Activated CD8-positive, alpha-beta T cell treated with anti-CD3 and anti-CD28 coated beads for 36 hours (primary cell): Measurements from ENCODE around the gene HPD. TPM values are rescaled to one million over a fixed set of nuclear protein-coding genes. Genes with fewer than 3 reads are reported as not detected.

Experiments used
- ATAC-seq: fragments of 200-7000 bp; cut with Tn5 transposase; one replicate; pipeline ENCODE4 v1.10.0; 2021; ENCODE audit warnings: mild to moderate bottlenecking, moderate library complexity
- CTCF ChIA-PET: fragments of 350-600 bp; sonication (Branson Sonifier 250); formaldehyde crosslinking; loops from one replicate; lab custom pipeline; 2021; ENCODE audit warnings: antibody characterized with exemption; lab: Charles Lee
- POLR2A ChIA-PET: fragments of 350-600 bp; sonication (Branson Sonifier 250); formaldehyde crosslinking; loops from one replicate; lab custom pipeline; 2021; ENCODE audit warnings: antibody characterized with exemption; lab: Charles Lee
- DNase-seq: peaks from one replicate; pipeline ENCODE4 v3.0.0-alpha.2; 2020
- H3K27ac Mint-ChIP-seq: one replicate; pipeline ENCODE4 v1.8.0; 2021; ENCODE audit warnings: mild to moderate bottlenecking, mixed read lengths
- H3K27me3 Mint-ChIP-seq: one replicate; pipeline ENCODE4 v1.8.0; 2021; ENCODE audit warnings: mixed read lengths
- H3K36me3 Mint-ChIP-seq: one replicate; pipeline ENCODE4 v1.8.0; 2021; ENCODE audit warnings: low read depth, mixed read lengths
- H3K4me1 Mint-ChIP-seq: one replicate; pipeline ENCODE4 v1.8.0; 2021; ENCODE audit warnings: low read depth, mixed read lengths
- H3K4me3 Mint-ChIP-seq: one replicate; pipeline ENCODE4 v1.8.0; 2021; ENCODE audit warnings: mild to moderate bottlenecking, moderate library complexity, mixed read lengths
- H3K9me3 Mint-ChIP-seq: one replicate; pipeline ENCODE4 v1.8.0; 2021; ENCODE audit warnings: mixed read lengths
- intact Hi-C: fragments of 100-400 bp; cut with micrococcal nuclease; formaldehyde crosslinking; loops from one replicate; pipeline ENCODE4 v1.10.0; 2022
- total RNA-seq, 2 experiments: library from RNA; stranded (reverse); gene quantifications; one replicate each; pipeline ENCODE4 v1.2.3, GENCODE V29; 2021
- TF ChIP-seq, protein P1 (sequence below): fragments of 200-600 bp; IDR thresholded peaks from one replicate; pipeline ENCODE4 v1.8.0; 2022; ENCODE audit warnings: antibody characterized with exemption, mild to moderate bottlenecking

Gene HPD
- total RNA-seq, 2 experiments from 2014 or later = not detected

DNA sequence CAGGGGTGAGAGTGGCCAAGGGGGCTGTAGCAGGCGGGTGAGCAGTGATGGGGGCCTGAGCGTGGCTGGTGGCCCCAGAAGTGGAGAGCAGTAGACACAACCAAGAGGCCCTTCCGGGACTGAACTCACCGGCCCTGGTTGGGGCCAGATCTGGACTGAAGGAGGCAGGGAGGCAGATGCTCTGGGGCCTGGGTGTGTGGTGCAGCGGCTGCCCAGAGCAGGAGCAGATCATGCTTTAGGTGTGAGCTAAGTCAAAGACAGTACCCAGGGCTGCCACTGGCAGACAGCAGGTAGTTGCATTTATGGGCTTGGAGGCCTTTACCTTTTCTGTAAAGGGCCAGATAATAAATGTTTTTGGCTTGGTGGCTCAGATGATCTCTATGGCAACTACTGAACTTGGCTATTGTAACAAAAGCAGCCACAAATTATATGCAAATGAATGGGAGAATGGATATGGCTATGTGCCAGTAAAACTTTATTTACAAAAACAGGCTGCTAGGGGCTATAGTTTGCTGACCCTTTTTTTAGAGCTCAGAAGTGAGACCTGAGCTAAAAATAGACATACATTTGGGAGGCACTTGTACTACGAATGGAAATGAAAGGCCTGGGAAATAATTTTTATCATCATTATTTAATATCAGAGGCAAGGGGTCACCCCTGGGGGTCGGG is 29.3 kb downstream of the HPD start:
- TF ChIP-seq, protein P1, sequence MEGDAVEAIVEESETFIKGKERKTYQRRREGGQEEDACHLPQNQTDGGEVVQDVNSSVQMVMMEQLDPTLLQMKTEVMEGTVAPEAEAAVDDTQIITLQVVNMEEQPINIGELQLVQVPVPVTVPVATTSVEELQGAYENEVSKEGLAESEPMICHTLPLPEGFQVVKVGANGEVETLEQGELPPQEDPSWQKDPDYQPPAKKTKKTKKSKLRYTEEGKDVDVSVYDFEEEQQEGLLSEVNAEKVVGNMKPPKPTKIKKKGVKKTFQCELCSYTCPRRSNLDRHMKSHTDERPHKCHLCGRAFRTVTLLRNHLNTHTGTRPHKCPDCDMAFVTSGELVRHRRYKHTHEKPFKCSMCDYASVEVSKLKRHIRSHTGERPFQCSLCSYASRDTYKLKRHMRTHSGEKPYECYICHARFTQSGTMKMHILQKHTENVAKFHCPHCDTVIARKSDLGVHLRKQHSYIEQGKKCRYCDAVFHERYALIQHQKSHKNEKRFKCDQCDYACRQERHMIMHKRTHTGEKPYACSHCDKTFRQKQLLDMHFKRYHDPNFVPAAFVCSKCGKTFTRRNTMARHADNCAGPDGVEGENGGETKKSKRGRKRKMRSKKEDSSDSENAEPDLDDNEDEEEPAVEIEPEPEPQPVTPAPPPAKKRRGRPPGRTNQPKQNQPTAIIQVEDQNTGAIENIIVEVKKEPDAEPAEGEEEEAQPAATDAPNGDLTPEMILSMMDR = no peak
- no peaks in the 10 kb centered on the region for H3K27me3 Mint-ChIP-seq
- H3K27ac Mint-ChIP-seq = peak overlapping the region; percentile 30
- intact Hi-C loops = no loop called here
- no peaks in the 10 kb centered on the region for H3K9me3 Mint-ChIP-seq
- H3K4me3 Mint-ChIP-seq = no peak overlapping the region
- CTCF ChIA-PET = interaction anchor here (0.8 to 1.4 kb wide), 2 partner anchors 14 to 17 kb away, joined by 3 to 4 read pairs; no protein-coding TSS in a partner anchor
- H3K36me3 Mint-ChIP-seq = peaks cover 36% of the 10 kb centered on the region
- DNase-seq (no peak), ATAC-seq (no peak)
- POLR2A ChIA-PET = interaction anchor here (0.6 kb wide), 1 partner anchor 30 kb away, joined by 4 read pairs; no protein-coding TSS in a partner anchor
- peaks cover 14% of the 10 kb centered on the region for H3K4me1 Mint-ChIP-seq

DNA sequence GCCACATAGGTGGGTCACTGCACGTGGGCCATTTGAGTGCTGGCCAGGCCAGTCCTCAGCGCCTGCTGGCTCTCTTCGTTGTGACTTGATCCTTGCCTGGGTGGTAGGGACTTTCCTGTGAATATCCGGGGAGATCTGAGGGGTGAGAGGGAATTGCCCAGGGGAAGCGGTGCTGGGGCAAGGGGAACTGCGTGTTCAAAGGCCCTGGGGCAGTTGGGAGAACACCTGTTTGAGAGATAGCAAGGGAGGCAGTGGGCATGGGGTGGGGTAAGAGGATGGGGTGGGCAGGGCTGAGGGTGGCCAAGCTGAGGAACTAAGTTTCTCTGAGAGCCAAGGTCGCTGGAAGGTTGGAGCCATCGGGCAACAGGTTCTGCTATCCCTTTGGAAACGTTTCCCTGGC is 29.8 kb downstream of the HPD start:
- TF ChIP-seq, protein P1 = no peak
- CTCF ChIA-PET = interaction anchor here (0.8 to 1.7 kb wide), 2 partner anchors 17 to 34 kb away, joined by 4 to 8 read pairs; partner anchors contain the start of gene RHOF
- H3K27me3 Mint-ChIP-seq = no peaks in the 10 kb centered on the region
- peaks cover 36% of the 10 kb centered on the region for H3K36me3 Mint-ChIP-seq
- H3K27ac Mint-ChIP-seq = peak overlapping the region; percentile 30
- H3K4me3 Mint-ChIP-seq = no peak overlapping the region
- no peaks in the 10 kb centered on the region for H3K9me3 Mint-ChIP-seq
- POLR2A ChIA-PET = no interaction called here
- DNase-seq = no peak
- intact Hi-C loops = no loop called here
- ATAC-seq = no peak
- H3K4me1 Mint-ChIP-seq = peaks cover 14% of the 10 kb centered on the region

DNA sequence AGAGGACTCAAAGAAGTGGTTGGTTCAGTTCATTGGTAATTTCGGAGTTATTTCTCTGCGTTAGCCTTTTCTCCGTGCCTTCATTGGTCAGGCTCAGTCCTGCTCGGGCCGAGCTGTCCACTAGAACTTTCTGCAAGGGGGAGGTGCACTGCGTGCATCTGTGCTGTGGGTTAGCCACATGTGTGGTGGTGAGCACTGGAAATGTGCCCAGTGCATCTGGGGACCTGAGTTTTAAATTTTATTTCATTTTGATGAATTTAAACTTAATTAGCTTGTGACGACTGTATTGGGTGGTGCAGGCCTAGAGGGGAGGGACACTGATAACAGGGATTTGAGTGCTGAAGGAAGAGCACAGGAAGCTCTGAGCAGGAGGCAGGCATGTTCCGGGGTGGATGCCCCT is 30.4 kb downstream of the HPD start:
- no peak for DNase-seq
- Mint-ChIP-seq H3K4me1 (peaks cover 12% of the 10 kb centered on the region), H3K36me3 (peaks cover 36% of the 10 kb centered on the region), H3K4me3 (no peak overlapping the region), H3K27ac (peak overlapping the region; percentile 30), H3K9me3 (no peaks in the 10 kb centered on the region), H3K27me3 (no peaks in the 10 kb centered on the region)
- ChIA-PET POLR2A (interaction anchor here (1.4 to 3.4 kb wide), 3 partner anchors 10 to 61 kb away, joined by 3 to 17 read pairs (median 5); no protein-coding TSS in a partner anchor), CTCF (interaction anchor here (0.8 to 1.7 kb wide), 5 partner anchors 9 to 56 kb away, joined by 3 to 8 read pairs (median 4); partner anchors contain the start of gene RHOF)
- no peak for ATAC-seq
- intact Hi-C loops = no loop called here
- TF ChIP-seq, protein P1 = no peak

DNA sequence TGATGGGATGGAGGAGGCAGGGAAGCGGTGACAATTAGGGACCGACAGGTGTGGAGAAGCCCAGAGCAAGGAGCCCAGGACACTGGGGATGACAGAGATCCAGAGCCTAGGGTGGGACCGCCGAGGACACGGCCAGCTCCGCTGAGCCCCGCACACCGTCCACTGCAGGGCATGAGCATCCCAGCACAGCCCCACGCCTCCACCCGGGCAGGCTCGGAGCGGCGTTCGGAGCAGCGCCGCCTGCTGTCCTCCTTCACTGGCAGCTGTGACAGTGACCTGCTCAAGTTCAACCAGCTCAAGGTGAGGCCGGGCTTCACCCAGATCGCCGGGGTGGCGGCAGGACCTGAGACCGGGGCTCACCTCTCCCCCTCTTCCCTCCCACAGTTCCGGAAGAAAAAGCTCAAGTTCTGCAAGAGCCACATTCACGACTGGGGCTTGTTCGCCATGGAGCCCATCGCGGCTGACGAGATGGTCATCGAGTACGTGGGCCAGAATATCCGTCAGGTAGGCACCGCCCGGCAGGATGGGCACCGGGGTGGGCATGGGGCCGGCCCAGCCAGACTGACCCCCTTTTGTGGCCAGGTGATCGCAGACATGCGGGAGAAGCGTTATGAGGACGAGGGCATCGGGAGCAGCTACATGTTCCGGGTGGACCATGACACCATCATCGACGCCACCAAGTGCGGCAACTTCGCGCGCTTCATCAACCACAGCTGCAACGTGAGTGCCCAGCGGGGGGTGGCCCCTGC is 31.1 kb downstream of the HPD start:
- peaks cover 7% of the 10 kb centered on the region for H3K4me1 Mint-ChIP-seq
- POLR2A ChIA-PET = interaction anchor here (1.2 to 3.4 kb wide), 6 partner anchors 9 to 62 kb away, joined by 3 to 17 read pairs (median 5); no protein-coding TSS in a partner anchor

More for the DNA sequence above, 31.1 kb downstream of the HPD start:
- no peak overlapping the region for H3K4me3 Mint-ChIP-seq
- H3K36me3 Mint-ChIP-seq = peaks cover 34% of the 10 kb centered on the region
- no peaks in the 10 kb centered on the region for H3K9me3 Mint-ChIP-seq
- intact Hi-C loops = no loop called here
- H3K27ac Mint-ChIP-seq = no peak overlapping the region
- TF ChIP-seq, protein P1 = no peak
- CTCF ChIA-PET = interaction anchor here (0.9 to 1.7 kb wide), 5 partner anchors 10 to 60 kb away, joined by 3 to 8 read pairs (median 4); partner anchors contain the start of gene RHOF
- ATAC-seq = no peak
- DNase-seq = no peak
- H3K27me3 Mint-ChIP-seq = no peaks in the 10 kb centered on the region
